GM21528 (cell line): ENCODE data around the gene BIRC3.
A peak's percentile ranks its signal among the peaks of the same experiment; 100 is the strongest.
"Not testable (repeated sequence)": the region's sequence is repeated elsewhere in the genome, so short reads cannot be mapped to it uniquely, and the experiment has no call there.

Experiments
- ATAC-seq: cut with Tn5 transposase; IDR thresholded peaks from one replicate; pipeline ENCODE4 v1.9.1; 2021; ENCODE audit warnings: mild to moderate bottlenecking, moderate library complexity; ENCODE audit not compliant: unreplicated experiment, low FRiP score

The BIRC3 gene

GRCh38 chr11:102320679-102321078, 3.4 kb downstream of the BIRC3 start:
- ATAC-seq: no peak

GRCh38 chr11:102322560-102322959, 5.3 kb downstream of the BIRC3 start:
- ATAC-seq: no peak

- ATAC-seq: no peak
Observed at GRCh38 chr11:102323542-102324251, 6.4 kb downstream of the BIRC3 start.

GRCh38 chr11:102325088-102325487, 7.8 kb downstream of the BIRC3 start:
- ATAC-seq: no peak

- no peak for ATAC-seq
Observed at GRCh38 chr11:102328748-102329147, 11.5 kb downstream of the BIRC3 start.

GRCh38 chr11:102330231-102330630, 12.9 kb downstream of the BIRC3 start:
- ATAC-seq: no peak

GRCh38 chr11:102331341-102331740, 14.1 kb downstream of the BIRC3 start:
- no peak for ATAC-seq

- ATAC-seq: no peak
Observed at GRCh38 chr11:102332611-102332994, 15.3 kb downstream of the BIRC3 start.

- ATAC-seq: no peak
Observed at GRCh38 chr11:102338479-102339010, 21.3 kb downstream of the BIRC3 start.

GRCh38 chr11:102341311-102341710, 24.0 kb downstream of the BIRC3 start:
- ATAC-seq: not testable (repeated sequence)

- ATAC-seq: peak; percentile 49
Observed at GRCh38 chr11:102341844-102342318, 24.6 kb downstream of the BIRC3 start.

GRCh38 chr11:102343809-102344208, 26.5 kb downstream of the BIRC3 start:
- no peak for ATAC-seq

- ATAC-seq: no peak
Observed at GRCh38 chr11:102345904-102346303, 28.6 kb downstream of the BIRC3 start.

GRCh38 chr11:102346456-102346747, 29.1 kb downstream of the BIRC3 start:
- no peak for ATAC-seq

GRCh38 chr11:102346748-102347461, 29.6 kb downstream of the BIRC3 start, which contains the start of gene BIRC2:
TSS of gene BIRC2 (plus strand) at chr11:102347214. CDS start at chr11:102349855, 2,641 bp downstream.
- ATAC-seq: peak; percentile 91

GRCh38 chr11:102347462-102348370, 30.4 kb downstream of the BIRC3 start:
- peak; percentile 15 for ATAC-seq

- ATAC-seq: no peak
Observed at GRCh38 chr11:102357116-102357515, 39.8 kb downstream of the BIRC3 start.

GRCh38 chr11:102359372-102359771, 42.1 kb downstream of the BIRC3 start:
- no peak for ATAC-seq

GRCh38 chr11:102360681-102361080, 43.4 kb downstream of the BIRC3 start:
- ATAC-seq: no peak

GRCh38 chr11:102361086-102362031, 44.1 kb downstream of the BIRC3 start:
- no peak for ATAC-seq
